ENCODE results near the gene TBC1D22A. TPM values are rescaled to one million over a fixed set of nuclear protein-coding genes. Genes with fewer than 3 reads are reported as not detected.

Gene TBC1D22A
- total RNA-seq, 4 donors from 2014 or later = 10.8 to 32.2 (median 22.3) TPM

DNA sequence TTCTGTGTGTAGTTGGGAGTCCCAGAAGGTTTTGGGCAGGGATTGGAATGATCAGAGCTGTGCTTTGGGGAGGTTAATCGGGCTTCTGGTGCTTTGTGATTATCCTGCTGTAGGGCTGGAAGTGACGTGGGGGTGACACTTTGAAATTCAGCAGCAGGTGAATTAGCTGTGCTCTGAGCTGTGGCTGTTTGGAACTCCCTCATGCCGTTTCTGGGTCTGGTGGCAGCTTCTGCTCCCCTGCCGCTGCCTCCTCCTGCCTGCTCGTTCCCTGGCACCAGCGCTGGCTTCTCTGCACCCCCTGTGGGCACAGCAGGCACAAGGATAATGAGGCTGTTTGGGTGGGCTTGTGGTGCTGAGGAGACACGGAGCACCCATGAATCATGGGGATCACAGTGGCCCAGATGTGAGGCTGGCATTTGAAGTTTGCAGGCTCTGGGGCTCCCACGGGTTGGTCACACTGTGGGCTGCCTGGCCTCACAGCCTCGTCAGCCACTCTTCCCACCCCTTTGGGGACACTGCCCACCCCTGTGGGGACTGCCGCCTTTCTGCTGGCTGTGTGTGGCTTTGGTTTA lies 49.7 kb downstream of the TBC1D22A start:
- TF ChIP-seq, protein P1, sequence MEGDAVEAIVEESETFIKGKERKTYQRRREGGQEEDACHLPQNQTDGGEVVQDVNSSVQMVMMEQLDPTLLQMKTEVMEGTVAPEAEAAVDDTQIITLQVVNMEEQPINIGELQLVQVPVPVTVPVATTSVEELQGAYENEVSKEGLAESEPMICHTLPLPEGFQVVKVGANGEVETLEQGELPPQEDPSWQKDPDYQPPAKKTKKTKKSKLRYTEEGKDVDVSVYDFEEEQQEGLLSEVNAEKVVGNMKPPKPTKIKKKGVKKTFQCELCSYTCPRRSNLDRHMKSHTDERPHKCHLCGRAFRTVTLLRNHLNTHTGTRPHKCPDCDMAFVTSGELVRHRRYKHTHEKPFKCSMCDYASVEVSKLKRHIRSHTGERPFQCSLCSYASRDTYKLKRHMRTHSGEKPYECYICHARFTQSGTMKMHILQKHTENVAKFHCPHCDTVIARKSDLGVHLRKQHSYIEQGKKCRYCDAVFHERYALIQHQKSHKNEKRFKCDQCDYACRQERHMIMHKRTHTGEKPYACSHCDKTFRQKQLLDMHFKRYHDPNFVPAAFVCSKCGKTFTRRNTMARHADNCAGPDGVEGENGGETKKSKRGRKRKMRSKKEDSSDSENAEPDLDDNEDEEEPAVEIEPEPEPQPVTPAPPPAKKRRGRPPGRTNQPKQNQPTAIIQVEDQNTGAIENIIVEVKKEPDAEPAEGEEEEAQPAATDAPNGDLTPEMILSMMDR (IDR thresholded peaks at IDR 0.05; ENCODE audit: low read depth) = no peak

GRCh38 chr22:46812788-46813187 lies 50.3 kb downstream of the TBC1D22A start:
- TF ChIP-seq, protein P1 (IDR thresholded peaks at IDR 0.05; ENCODE audit: low read depth) = no peak

- TF ChIP-seq, protein P1 (IDR thresholded peaks at IDR 0.05; ENCODE audit: low read depth) = no peak
Measured at GRCh38 chr22:46813816-46814597, 51.6 kb downstream of the TBC1D22A start.

DNA sequence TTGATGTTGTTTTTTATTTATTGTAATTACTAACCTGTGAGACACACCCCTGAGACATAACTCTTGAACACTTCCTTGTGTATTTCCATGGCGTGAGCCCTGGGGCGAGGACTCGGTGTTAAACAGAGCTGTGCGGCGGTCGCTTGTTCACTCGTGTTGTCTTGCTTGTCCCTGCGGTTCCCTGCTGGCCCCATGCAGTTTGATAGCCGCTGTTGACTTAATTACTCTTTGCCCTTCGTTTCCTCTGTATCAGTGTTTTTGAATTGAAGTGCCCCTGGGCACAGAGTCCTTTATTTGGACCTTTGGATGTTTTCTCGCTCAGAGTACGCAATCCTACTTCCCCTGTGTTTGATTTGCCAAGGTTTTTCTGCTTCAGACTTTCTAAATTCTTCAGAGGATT lies 52.7 kb downstream of the TBC1D22A start:
- TF ChIP-seq, protein P1 (IDR thresholded peaks at IDR 0.05; ENCODE audit: low read depth) = no peak

- TF ChIP-seq, protein P1 (IDR thresholded peaks at IDR 0.05; ENCODE audit: low read depth) = no peak
Measured at GRCh38 chr22:46815559-46815895, 53.1 kb downstream of the TBC1D22A start.

DNA sequence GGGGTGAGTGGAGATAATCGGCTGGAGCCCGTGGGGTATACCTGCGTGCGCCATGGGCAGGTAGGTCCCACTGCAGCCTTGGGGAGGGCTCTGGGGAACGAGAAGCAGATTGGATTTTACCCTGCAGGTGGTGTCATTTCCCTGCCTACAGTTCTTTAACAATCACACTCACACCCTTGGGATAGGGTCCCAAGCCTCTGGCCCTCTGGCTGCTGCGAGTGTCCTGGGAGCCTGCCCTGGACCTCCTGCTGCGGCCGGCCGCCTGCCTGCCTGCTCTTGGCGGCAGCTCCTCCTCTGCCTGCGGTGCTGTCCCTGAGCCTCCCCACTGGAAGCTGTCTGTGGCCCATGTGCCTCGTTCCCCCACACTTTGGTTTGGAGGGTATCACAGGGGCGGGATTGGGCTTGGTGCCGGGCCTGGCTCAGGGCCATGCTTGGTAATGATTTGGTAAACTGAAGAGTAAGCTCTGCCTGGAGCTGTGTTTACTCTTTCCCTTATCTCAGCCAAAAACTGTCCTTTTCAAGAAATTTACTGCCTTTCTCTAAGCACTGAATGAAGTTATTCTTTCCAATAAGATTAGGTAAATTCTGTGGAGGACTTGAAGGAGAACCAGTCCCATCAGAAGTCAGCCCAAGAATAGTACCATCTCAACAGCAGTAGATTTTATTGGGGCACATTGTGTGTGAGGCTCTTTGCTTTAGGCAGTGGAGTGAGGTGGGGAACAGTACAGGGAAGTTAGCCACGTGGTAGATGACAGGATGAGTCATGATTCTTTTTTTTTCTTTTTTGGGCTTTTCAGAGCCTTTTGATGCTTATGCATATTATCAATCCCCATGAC lies 53.7 kb downstream of the TBC1D22A start:
- TF ChIP-seq, protein P1 (IDR thresholded peaks at IDR 0.05; ENCODE audit: low read depth) = no peak

- TF ChIP-seq, protein P1 (IDR thresholded peaks at IDR 0.05; ENCODE audit: low read depth) = no peak
Measured at GRCh38 chr22:46823248-46823647, 60.8 kb downstream of the TBC1D22A start.
